ENCODE measurements around the gene IGFLR1. TPM values are rescaled to one million over a fixed set of nuclear protein-coding genes. Genes with fewer than 3 reads are reported as not detected.
"Not testable (repeated sequence)": the region's sequence is repeated elsewhere in the genome, so short reads cannot be mapped to it uniquely, and the experiment has no call there.

IGFLR1 gene
- total RNA-seq, 4 donors from 2014 or later = 4.8 to 25.5 (median 10.7) TPM

DNA sequence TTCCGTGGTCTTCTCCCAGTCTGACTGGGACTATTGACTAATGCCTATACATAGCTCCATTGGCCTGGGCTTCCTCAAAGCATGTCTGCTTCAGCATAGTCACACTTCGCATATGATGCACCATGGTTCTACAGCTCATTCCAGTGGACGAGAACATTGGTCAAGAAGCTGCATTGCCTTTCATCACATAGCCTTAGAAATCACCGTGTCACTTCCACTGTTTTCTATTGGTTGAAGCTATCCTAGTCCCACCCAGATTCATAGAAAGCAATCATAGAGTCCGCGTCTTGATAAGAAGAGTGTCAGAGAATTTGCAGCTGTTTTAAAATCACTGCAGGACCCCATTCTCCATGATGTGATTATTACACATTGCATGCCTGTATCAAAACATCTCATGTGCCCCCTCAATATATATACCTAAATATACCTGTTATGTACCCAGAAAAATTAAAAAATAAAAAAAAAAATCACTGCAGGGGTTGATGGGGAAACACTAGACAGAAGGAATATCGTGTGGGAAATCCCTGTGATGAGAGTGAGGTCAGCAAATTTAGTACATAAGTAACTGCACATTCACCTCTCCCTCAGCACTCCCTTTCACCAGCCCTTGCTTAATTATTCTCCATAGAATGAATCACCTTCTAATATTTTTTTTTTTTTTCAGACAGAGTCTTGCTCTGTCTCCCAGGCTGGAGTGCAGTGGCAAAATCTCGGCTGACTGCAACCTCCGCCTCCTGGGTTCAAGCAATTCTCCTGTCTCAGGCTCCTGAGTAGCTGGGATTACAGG, 31.0 kb upstream of the IGFLR1 start:
- H3K4me1 ChIP-seq = peaks cover 0 to 30% (median 19%) of the 10 kb centered on the region in 4 donors
- no peak for TF ChIP-seq EP300 (IDR thresholded peaks at IDR 0.05)
- peaks cover 0 to 25% (median 0%) of the 10 kb centered on the region in 3 donors for H3K36me3 ChIP-seq
- no peaks in the 10 kb centered on the region for H3K9me3 ChIP-seq
- H3K27me3 ChIP-seq = no peaks in the 10 kb centered on the region
- no peak for DNase-seq (ENCODE audit: low spot score in 2 of 2)
- 57 to 71% methylated on average over 9 of the region's 9 CpGs for WGBS, 2 donors
- H3K27ac ChIP-seq = no peak overlapping the region
- no peak overlapping the region for H3K4me3 ChIP-seq

DNA sequence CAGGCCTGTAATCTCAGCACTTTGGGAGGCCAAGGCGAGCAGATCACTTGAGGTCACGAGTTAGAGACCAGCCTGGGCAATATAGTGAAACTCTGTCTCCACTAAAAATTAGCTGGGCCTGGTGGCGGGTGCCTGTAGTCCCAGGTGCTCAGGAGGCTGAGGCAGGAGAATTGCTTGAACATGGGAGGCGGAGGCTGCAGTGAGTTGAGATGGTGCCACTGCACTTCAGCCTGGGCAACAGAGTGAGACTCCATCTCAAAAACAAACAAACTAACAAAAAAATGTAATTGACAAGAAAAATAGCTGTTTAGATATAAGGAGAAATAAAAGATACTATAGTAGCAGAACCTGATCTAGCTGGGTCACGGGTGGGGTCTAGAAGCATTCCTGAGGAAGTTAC, 30.1 kb upstream of the IGFLR1 start:
- H3K4me3 ChIP-seq; H3K9me3 ChIP-seq; H3K27me3 ChIP-seq; DNase-seq (ENCODE audit: low spot score in 2 of 2); H3K27ac ChIP-seq: not testable (repeated sequence)
- peaks cover 0 to 26% (median 19%) of the 10 kb centered on the region in 4 donors for H3K4me1 ChIP-seq
- peaks cover 0 to 25% (median 0%) of the 10 kb centered on the region in 3 donors for H3K36me3 ChIP-seq
- 92 to 95% methylated on average over 5 of the region's 5 CpGs for WGBS, 2 donors

DNA sequence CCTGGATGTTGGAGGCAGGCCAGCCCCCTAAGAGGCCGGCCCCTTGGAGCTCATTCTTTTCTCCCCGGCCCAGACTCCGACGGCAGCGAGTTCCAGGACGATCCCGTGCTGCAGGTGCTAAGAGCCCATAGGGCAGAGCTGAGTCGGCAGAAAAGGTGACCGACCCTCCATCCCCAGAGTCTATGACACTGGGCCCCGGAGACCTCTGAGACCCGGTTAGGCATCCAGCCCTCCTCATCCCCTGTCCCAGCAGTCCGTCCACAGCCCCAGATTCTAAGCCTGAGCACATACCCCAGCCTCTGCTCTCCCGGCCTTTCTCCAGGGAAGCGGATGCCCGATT, 25.8 kb upstream of the IGFLR1 start:
- peaks cover 0 to 68% (median 0%) of the 10 kb centered on the region in 3 donors for H3K36me3 ChIP-seq

DNA sequence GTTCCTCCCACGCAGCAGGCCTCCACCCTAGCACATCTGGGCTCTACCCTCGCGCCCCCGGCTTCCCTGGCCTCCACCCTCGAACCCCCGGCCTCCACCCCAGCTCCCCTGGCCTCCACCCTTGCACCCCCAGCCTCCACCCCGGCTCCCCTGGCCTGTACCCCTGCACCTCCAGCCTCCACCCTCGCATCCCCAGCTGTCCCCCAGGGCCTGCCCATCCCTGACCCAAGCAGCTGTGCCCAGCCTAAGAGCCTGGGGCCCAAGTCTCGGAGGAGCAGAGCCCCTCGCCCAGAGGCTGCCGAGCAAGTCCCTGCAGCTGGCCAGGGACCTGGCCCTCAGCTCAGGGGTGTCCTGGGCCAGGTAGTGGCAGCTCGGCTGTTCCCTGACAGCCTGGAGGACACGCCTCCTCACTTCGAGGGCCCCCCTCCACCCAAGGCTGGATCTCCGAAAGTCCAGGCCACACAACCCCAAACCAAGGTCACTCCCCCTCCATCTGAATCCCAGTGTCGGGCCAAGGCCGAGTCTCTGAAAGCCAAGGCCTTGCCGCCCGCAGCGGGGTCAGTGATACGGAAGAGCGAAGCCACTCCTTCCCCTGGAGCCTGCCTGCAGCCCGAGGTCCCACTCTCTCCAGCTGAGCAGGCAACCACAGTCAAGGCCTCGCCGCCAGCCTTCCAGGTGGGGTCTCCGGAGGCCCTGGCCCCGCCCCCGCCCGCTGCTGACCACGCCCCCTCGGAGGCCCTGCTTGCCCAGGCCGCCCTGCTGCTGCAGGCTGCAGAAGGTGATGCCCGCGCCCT, 25.2 kb upstream of the IGFLR1 start:
- TF ChIP-seq EP300 (IDR thresholded peaks at IDR 0.05) (no peak), POLR2A (IDR thresholded peaks at IDR 0.05) (no peak)
- TF ChIP-seq, protein P1, sequence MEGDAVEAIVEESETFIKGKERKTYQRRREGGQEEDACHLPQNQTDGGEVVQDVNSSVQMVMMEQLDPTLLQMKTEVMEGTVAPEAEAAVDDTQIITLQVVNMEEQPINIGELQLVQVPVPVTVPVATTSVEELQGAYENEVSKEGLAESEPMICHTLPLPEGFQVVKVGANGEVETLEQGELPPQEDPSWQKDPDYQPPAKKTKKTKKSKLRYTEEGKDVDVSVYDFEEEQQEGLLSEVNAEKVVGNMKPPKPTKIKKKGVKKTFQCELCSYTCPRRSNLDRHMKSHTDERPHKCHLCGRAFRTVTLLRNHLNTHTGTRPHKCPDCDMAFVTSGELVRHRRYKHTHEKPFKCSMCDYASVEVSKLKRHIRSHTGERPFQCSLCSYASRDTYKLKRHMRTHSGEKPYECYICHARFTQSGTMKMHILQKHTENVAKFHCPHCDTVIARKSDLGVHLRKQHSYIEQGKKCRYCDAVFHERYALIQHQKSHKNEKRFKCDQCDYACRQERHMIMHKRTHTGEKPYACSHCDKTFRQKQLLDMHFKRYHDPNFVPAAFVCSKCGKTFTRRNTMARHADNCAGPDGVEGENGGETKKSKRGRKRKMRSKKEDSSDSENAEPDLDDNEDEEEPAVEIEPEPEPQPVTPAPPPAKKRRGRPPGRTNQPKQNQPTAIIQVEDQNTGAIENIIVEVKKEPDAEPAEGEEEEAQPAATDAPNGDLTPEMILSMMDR (IDR thresholded peaks at IDR 0.05) = no peak
- 75 to 80% methylated on average over 21 to 23 of the region's 34 CpGs for WGBS, 2 donors
- peaks cover 0 to 73% (median 0%) of the 10 kb centered on the region in 3 donors for H3K36me3 ChIP-seq
- no peaks in the 10 kb centered on the region for H3K9me3 ChIP-seq
- no peaks in the 10 kb centered on the region for H3K4me1 ChIP-seq
- H3K27me3 ChIP-seq = no peaks in the 10 kb centered on the region
- no peak for DNase-seq (ENCODE audit: low spot score in 2 of 2)
- H3K4me3 ChIP-seq = no peak overlapping the region
- H3K27ac ChIP-seq = no peak overlapping the region

More for the DNA sequence above, 25.8 kb upstream of the IGFLR1 start:
- no peak overlapping the region for H3K4me3 ChIP-seq
- 64 to 71% methylated on average over 14 to 15 of the region's 15 CpGs for WGBS, 2 donors
- H3K4me1 ChIP-seq = no peaks in the 10 kb centered on the region
- H3K9me3 ChIP-seq = no peaks in the 10 kb centered on the region
- TF ChIP-seq, protein P1 (IDR thresholded peaks at IDR 0.05) = no peak
- TF ChIP-seq EP300 (IDR thresholded peaks at IDR 0.05) (no peak), POLR2A (IDR thresholded peaks at IDR 0.05) (no peak)
- H3K27me3 ChIP-seq = no peaks in the 10 kb centered on the region
- H3K27ac ChIP-seq = no peak overlapping the region
- no peak for DNase-seq (ENCODE audit: low spot score in 2 of 2)

DNA sequence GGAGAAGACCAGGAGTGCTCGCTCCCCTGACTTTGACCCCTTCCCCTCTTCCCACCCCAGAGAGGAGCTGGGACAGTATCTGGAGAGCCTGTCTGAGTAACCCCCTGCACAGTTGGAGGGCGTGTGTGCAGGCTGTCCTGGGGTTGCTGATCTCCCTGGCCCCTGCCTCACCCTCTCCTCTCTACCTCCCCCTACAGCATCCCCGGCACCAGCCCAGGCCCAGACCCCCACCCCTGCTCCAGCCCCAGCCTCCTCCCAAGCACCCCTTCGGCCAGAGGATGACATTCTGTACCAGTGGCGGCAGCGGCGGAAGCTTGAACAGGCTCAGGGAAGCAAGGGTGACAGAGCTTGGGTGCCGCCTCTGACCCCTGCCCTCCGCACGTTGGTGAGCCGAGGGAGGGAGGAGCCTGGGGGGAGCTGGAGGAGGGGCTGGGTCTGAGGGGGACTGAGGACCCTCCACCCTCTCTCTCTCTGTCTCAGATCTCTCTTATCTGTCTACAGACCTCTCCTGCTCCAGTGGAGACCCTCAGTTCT, 24.4 kb upstream of the IGFLR1 start:
- Histone ChIP-seq H3K9me3 (no peaks in the 10 kb centered on the region), H3K36me3 (peaks cover 0 to 82% (median 0%) of the 10 kb centered on the region in 3 donors), H3K4me3 (no peak overlapping the region), H3K27me3 (no peaks in the 10 kb centered on the region), H3K4me1 (no peaks in the 10 kb centered on the region), H3K27ac (no peak overlapping the region)
- WGBS, 2 donors = 73 to 79% methylated on average over 5 to 11 of the region's 11 CpGs
- TF ChIP-seq, protein P1 (IDR thresholded peaks at IDR 0.05) = no peak
- TF ChIP-seq POLR2A (IDR thresholded peaks at IDR 0.05) (no peak), EP300 (IDR thresholded peaks at IDR 0.05) (no peak)
- no peak for DNase-seq (ENCODE audit: low spot score in 2 of 2)

All from tibial nerve (tissue), 4 donors.